ENCODE measurements around the gene CEP112.
A peak's percentile ranks its signal among the peaks of the same experiment; 100 is the strongest.

Gene CEP112

GRCh38 chr17:65697661-65698060, 494.3 kb downstream of the CEP112 start:
- TF ChIP-seq TSHZ2 (CRISPR knock-in tag; IDR thresholded peaks at IDR 0.05) = no peak
- TF ChIP-seq CSDC2 (CRISPR knock-in tag; IDR thresholded peaks at IDR 0.05) = no peak
- no peak for TF ChIP-seq ZNF70 (CRISPR knock-in tag; IDR thresholded peaks at IDR 0.05)
- TF ChIP-seq ISL1 (CRISPR knock-in tag; IDR thresholded peaks at IDR 0.05) = no peak
- TF ChIP-seq BACH2 (CRISPR knock-in tag; IDR thresholded peaks at IDR 0.05; ENCODE audit: borderline replicate concordance) = no peak
- no peak for TF ChIP-seq GLIS3 (CRISPR knock-in tag; IDR thresholded peaks at IDR 0.05)
- no peak for TF ChIP-seq RARB (CRISPR knock-in tag; IDR thresholded peaks at IDR 0.05)
- TF ChIP-seq ZFP30 (CRISPR knock-in tag; IDR thresholded peaks at IDR 0.05) = no peak
- TF ChIP-seq ESRRG (CRISPR knock-in tag; IDR thresholded peaks at IDR 0.05) = no peak
- no peak for TF ChIP-seq CREB5 (CRISPR knock-in tag; IDR thresholded peaks at IDR 0.05; ENCODE audit: low read depth)
- no peak for TF ChIP-seq OSR1 (CRISPR knock-in tag; IDR thresholded peaks at IDR 0.05)
- TF ChIP-seq CSRNP3 (CRISPR knock-in tag; IDR thresholded peaks at IDR 0.05) = no peak
- ATAC-seq = no peak

GRCh38 chr17:65696739-65697394, 495.1 kb downstream of the CEP112 start:
- peak; percentile 79 for ATAC-seq
- TF ChIP-seq ISL1 (CRISPR knock-in tag; IDR thresholded peaks at IDR 0.05) (0 out of 2 replicates have a peak, but pooled peaks have one; percentile 28), TCF4 (CRISPR knock-in tag; IDR thresholded peaks at IDR 0.05; ENCODE audit: borderline replicate concordance) (no peak)

GRCh38 chr17:65694601-65695000, 497.3 kb downstream of the CEP112 start:
- TF ChIP-seq TSHZ2 (CRISPR knock-in tag; IDR thresholded peaks at IDR 0.05) = no peak
- no peak for TF ChIP-seq ISL1 (CRISPR knock-in tag; IDR thresholded peaks at IDR 0.05)
- no peak for TF ChIP-seq GLIS3 (CRISPR knock-in tag; IDR thresholded peaks at IDR 0.05)
- TF ChIP-seq BACH2 (CRISPR knock-in tag; IDR thresholded peaks at IDR 0.05; ENCODE audit: borderline replicate concordance) = no peak
- ATAC-seq = no peak

- ATAC-seq = no peak; the same call in 2 of the 3 replicates
- TF ChIP-seq RARB (CRISPR knock-in tag; IDR thresholded peaks at IDR 0.05) (no peak), GLIS3 (CRISPR knock-in tag; IDR thresholded peaks at IDR 0.05) (no peak), ZNF70 (CRISPR knock-in tag; IDR thresholded peaks at IDR 0.05) (no peak), CREB5 (CRISPR knock-in tag; IDR thresholded peaks at IDR 0.05; ENCODE audit: low read depth) (no peak), OSR1 (CRISPR knock-in tag; IDR thresholded peaks at IDR 0.05) (no peak), ZC3H10 (CRISPR knock-in tag; IDR thresholded peaks at IDR 0.05) (no peak), PATZ1 (CRISPR knock-in tag; IDR thresholded peaks at IDR 0.05; ENCODE audit: borderline replicate concordance) (no peak), TOX (CRISPR knock-in tag; IDR thresholded peaks at IDR 0.05; ENCODE audit: borderline replicate concordance) (no peak), POU6F1 (CRISPR knock-in tag; IDR thresholded peaks at IDR 0.05; ENCODE audit: borderline replicate concordance, low read depth) (no peak), ISL1 (CRISPR knock-in tag; IDR thresholded peaks at IDR 0.05) (no peak), TCF4 (CRISPR knock-in tag; IDR thresholded peaks at IDR 0.05; ENCODE audit: borderline replicate concordance) (no peak), ESRRG (CRISPR knock-in tag; IDR thresholded peaks at IDR 0.05) (no peak), ZNF8 (CRISPR knock-in tag; IDR thresholded peaks at IDR 0.05) (no peak), ARNTL (CRISPR knock-in tag; IDR thresholded peaks at IDR 0.05; ENCODE audit: borderline replicate concordance, low read depth) (no peak)
Observed at GRCh38 chr17:65690626-65691310, 501.2 kb downstream of the CEP112 start.
